ENCODE results near the gene CXCL14. TPM values are rescaled to one million over a fixed set of nuclear protein-coding genes. Genes with fewer than 3 reads are reported as not detected.

Gene CXCL14
- total and polyA plus RNA-seq, 2 donors (not counting 1 experiment from before 2014, with no cell fraction given), result 0.17 TPM; not detected in 1

GRCh38 chr5:135574493-135574892 is 4.3 kb downstream of the CXCL14 start:
- Histone ChIP-seq H3K4me3 (replicated peaks in 1 of 4; ENCODE audit: control extremely low read depth in 1 of 4, insufficient read depth in 1 of 4, low read depth in 3 of 4, low read length in 4 of 4) (no peak overlapping the region), H3K36me3 (ENCODE audit: control insufficient read depth, insufficient read depth, low read length) (no peaks in the 10 kb centered on the region), H3K79me2 (ENCODE audit: control insufficient read depth, insufficient read depth, low read length) (no peaks in the 10 kb centered on the region), H3K27ac (ENCODE audit: insufficient read depth, low read length) (no peak overlapping the region), H4K20me1 (ENCODE audit: control insufficient read depth, extremely low read depth, insufficient read depth, low read length) (no peaks in the 10 kb centered on the region), H3K4me2 (ENCODE audit: extremely low read depth, insufficient read depth, low read length) (no peak overlapping the region), H3K9me3 (ENCODE audit: control insufficient read depth, insufficient read depth, low read depth, low read length) (no peaks in the 10 kb centered on the region), H3K4me1 (ENCODE audit: control insufficient read depth, extremely low read depth, insufficient read depth, low read length) (no peaks in the 10 kb centered on the region), H2AFZ (ENCODE audit: low read length) (no peak overlapping the region), H3K9ac (ENCODE audit: insufficient read depth, low read length) (no peak overlapping the region), H3K27me3 (ENCODE audit: control insufficient read depth, insufficient read depth, low read length) (peaks cover 17% of the 10 kb centered on the region)
- no peak for TF ChIP-seq EZH2 (IDR thresholded peaks at IDR 0.05; ENCODE audit: low read length, missing control alignments)
- TF ChIP-seq CTCF (conservative IDR thresholded peaks at IDR 0.05 in 1 of 2, IDR thresholded peaks at IDR 0.05 in 1 of 2; ENCODE audit: low read depth in 1 of 2, low read length in 2 of 2), result no peak
- DNase-seq (ENCODE audit: low read depth in 2 of 2), result no peak

- no peak for DNase-seq (ENCODE audit: low read depth in 2 of 2)
- no peaks in the 10 kb centered on the region for H3K27me3 ChIP-seq (ENCODE audit: control insufficient read depth, insufficient read depth, low read length)
- no peaks in the 10 kb centered on the region for H3K36me3 ChIP-seq (ENCODE audit: control insufficient read depth, insufficient read depth, low read length)
- no peaks in the 10 kb centered on the region for H4K20me1 ChIP-seq (ENCODE audit: control insufficient read depth, extremely low read depth, insufficient read depth, low read length)
- no peak overlapping the region for H3K4me2 ChIP-seq (ENCODE audit: extremely low read depth, insufficient read depth, low read length)
- no peaks in the 10 kb centered on the region for H3K9me3 ChIP-seq (ENCODE audit: control insufficient read depth, insufficient read depth, low read depth, low read length)
- no peak overlapping the region for H3K4me3 ChIP-seq (replicated peaks in 1 of 4; ENCODE audit: control extremely low read depth in 1 of 4, insufficient read depth in 1 of 4, low read depth in 3 of 4, low read length in 4 of 4)
- TF ChIP-seq CTCF (conservative IDR thresholded peaks at IDR 0.05 in 1 of 2, IDR thresholded peaks at IDR 0.05 in 1 of 2; ENCODE audit: low read depth in 1 of 2, low read length in 2 of 2) (no peak), EZH2 (IDR thresholded peaks at IDR 0.05; ENCODE audit: low read length, missing control alignments) (no peak)
- H3K4me1 ChIP-seq (ENCODE audit: control insufficient read depth, extremely low read depth, insufficient read depth, low read length), result no peaks in the 10 kb centered on the region
- H3K9ac ChIP-seq (ENCODE audit: insufficient read depth, low read length), result no peak overlapping the region
- no peak overlapping the region for H3K27ac ChIP-seq (ENCODE audit: insufficient read depth, low read length)
- H2AFZ ChIP-seq (ENCODE audit: low read length), result no peak overlapping the region
- no peaks in the 10 kb centered on the region for H3K79me2 ChIP-seq (ENCODE audit: control insufficient read depth, insufficient read depth, low read length)
Measured at GRCh38 chr5:135571902-135572301, 6.9 kb downstream of the CXCL14 start.

- no peak overlapping the region for H3K4me3 ChIP-seq (replicated peaks in 1 of 4; ENCODE audit: control extremely low read depth in 1 of 4, insufficient read depth in 1 of 4, low read depth in 3 of 4, low read length in 4 of 4)
- H3K4me1 ChIP-seq (ENCODE audit: control insufficient read depth, extremely low read depth, insufficient read depth, low read length), result no peaks in the 10 kb centered on the region
- H3K4me2 ChIP-seq (ENCODE audit: extremely low read depth, insufficient read depth, low read length), result no peak overlapping the region
- no peaks in the 10 kb centered on the region for H3K9me3 ChIP-seq (ENCODE audit: control insufficient read depth, insufficient read depth, low read depth, low read length)
- no peak for TF ChIP-seq EZH2 (IDR thresholded peaks at IDR 0.05; ENCODE audit: low read length, missing control alignments)
- no peak for TF ChIP-seq CTCF (conservative IDR thresholded peaks at IDR 0.05 in 1 of 2, IDR thresholded peaks at IDR 0.05 in 1 of 2; ENCODE audit: low read depth in 1 of 2, low read length in 2 of 2)
- H3K27me3 ChIP-seq (ENCODE audit: control insufficient read depth, insufficient read depth, low read length), result no peaks in the 10 kb centered on the region
- H3K36me3 ChIP-seq (ENCODE audit: control insufficient read depth, insufficient read depth, low read length), result no peaks in the 10 kb centered on the region
- no peak overlapping the region for H2AFZ ChIP-seq (ENCODE audit: low read length)
- H3K27ac ChIP-seq (ENCODE audit: insufficient read depth, low read length), result no peak overlapping the region
- no peaks in the 10 kb centered on the region for H3K79me2 ChIP-seq (ENCODE audit: control insufficient read depth, insufficient read depth, low read length)
- no peak overlapping the region for H3K9ac ChIP-seq (ENCODE audit: insufficient read depth, low read length)
- DNase-seq (ENCODE audit: low read depth in 2 of 2), result no peak
- H4K20me1 ChIP-seq (ENCODE audit: control insufficient read depth, extremely low read depth, insufficient read depth, low read length), result no peaks in the 10 kb centered on the region
Measured at GRCh38 chr5:135571066-135571609, 7.7 kb downstream of the CXCL14 start.

Measured in fibroblast of lung (primary cell).